IPS-NIHi7 (cell line): ENCODE results near the gene INPP5K.

Source experiments
- DNase-seq: peaks from one replicate; pipeline ENCODE4 v3.0.0; 2012; ENCODE audit warnings: mixed read lengths; ENCODE audit errors: extremely low spot score

INPP5K gene

GRCh38 chr17:1485423-1486376 lies 30.7 kb downstream of the INPP5K start:
- no peak for DNase-seq

GRCh38 chr17:1484676-1485422 lies 31.6 kb downstream of the INPP5K start:
- no peak for DNase-seq

DNA sequence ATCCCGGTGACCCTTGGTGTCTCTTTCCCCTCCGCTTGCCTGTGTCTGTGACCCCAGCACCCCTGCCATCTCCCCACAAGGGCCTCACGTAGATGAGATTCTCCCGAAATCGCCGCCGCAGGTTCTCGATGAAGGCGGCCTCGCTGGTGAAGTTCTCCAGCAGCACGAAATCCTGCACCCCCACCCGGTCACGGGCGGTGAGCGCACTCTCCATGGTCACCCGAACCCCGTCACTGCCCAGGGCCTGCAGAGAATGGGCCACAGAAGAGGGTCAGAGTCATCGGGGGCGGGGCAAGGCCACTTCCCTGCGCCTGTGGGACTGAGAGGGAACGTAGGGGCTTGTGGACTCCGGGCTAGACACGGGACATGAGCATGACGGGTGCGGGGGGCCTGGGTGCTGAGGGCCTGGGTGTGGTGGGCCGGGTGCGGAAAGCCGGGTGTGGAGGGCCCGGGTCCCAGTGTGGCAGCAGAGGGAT lies 32.3 kb downstream of the INPP5K start:
- DNase-seq = no peak

GRCh38 chr17:1482680-1483079 lies 33.7 kb downstream of the INPP5K start:
- no peak for DNase-seq

DNA sequence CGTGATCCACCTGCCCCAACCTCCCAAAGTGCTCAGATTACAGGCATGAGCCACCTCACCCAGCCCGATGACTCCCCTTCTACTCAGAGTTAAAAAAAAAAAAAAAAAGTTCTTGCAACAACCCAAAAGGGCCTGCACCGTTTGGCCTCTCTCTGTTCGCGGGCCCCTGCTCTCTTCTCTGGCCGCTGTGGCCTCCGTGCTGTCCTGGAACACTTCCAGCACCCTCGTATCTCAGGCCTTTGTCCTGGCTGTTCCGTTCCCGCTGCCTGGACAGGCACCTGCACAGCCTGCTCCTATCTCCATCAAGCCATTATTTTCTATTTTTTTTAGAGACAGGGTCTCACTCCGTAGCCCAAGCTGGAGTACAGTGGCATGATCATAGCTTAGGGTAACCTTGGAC lies 34.7 kb downstream of the INPP5K start:
- DNase-seq = no peak

DNA sequence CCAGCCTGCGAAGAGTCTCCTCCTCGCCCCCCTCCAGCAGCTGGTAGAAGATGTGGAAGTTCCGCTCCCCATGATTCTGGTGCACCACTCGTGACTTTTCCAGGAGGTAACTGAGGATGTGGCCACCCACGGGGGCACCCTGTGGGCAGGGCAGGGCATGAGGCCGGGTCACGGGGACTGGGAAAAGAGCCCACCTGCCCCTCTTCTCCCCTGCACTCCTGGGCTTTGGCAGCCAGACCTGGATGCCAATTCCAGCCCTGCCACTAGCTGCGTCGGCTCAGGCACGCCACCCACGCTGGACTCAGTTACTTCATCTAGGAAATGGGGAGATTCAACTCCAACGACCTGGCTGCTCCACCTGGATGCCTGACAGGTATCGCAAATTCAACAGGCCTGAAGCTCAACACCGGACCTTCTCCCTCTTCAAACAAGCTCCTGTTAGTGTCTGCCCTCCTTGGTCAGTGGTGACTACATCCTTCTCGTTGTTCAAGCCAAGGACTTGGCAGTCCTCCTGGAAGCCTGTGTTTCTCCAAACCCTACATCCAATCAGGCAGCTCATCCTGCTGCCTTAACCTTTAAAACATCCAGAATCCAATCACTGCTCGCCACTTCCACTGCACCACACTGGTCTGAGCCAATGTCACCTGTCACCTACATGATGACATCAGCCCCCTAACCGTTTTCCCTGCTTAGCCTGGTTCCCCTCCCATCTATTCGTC lies 35.5 kb downstream of the INPP5K start:
- DNase-seq = no peak

DNA sequence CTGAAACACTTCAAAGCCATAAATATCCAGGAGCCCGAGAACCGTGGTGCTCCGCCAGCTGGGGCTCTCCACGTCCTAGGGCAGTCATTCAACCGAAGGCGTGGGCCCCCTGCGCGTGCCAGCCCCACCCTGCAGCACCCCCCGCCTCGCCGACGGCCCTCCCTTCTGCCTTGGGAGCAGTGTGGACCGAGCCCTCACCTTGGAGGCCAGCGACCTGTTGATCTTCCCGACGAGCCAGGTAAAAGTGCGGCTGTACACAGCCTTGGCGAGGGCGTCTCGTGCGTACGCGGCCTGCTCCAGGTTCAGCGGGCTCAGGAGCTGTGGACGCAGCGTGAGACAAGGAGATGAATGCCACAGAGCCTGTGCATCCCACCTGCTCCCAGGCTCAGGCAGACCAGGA lies 38.0 kb downstream of the INPP5K start:
- no peak for DNase-seq

DNA sequence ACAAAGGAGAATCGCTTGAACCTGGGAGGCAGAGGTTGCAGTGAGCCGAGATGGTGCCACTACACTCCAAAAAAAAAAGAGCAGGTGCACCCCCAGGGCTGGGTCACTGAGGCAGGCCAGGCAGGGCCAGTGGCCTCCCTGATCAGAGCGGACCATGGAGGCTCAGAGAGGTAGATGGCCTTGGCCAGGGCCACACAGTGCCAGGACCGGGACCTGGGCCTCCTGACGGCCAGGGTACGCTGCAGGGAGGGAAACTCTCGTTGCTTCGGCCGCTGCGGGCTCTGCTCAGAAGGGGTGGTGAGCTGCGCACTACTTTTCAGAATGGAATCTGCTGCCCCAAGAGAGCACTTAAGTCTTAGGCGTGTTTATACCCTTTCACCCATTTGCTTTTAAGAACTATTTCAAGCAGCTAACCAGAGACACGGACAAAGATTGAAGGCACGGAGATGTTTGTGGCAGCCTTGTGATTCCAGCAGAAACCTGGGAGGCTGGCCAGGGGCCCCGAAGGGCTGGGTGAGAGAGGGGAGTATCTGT lies 41.0 kb downstream of the INPP5K start:
- DNase-seq = no peak

DNA sequence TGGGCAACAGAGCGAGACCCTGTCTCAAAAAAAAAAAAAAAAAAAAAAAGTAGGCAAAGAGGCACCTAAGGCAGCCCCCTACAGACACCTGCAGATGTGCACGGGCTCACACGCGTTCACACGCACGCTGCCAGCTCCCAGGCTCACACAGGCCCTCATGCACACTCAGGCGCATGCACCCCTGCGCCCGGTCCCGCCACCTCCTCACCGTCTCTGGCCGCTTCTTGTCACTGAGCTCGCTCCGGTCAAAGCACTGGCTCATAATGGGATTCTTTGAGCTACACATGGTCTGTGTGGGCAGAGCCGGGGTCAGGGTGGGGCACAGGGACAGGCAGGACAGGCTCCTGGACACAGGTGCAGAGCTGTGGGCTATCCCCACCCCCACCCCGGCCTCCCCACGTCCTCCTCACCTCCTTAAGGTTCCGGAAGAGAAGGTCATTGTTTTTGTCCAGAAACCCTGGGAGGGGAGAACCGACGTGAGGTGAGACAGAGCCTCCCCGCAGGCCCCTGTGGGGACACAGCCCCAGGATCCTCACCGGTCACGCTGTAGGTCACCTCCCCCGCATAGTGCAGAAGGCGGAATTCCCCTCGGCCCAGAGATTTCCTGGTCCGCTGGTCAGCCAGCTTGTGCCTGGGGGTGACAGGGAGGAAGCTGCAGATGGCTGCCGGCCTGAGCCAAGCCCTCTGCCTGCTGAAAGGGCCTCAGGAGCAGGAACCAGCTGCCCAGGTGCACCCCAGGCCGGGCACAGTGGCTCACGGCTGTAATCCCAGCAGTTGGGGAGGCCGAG lies 41.8 kb downstream of the INPP5K start:
- no peak for DNase-seq

DNA sequence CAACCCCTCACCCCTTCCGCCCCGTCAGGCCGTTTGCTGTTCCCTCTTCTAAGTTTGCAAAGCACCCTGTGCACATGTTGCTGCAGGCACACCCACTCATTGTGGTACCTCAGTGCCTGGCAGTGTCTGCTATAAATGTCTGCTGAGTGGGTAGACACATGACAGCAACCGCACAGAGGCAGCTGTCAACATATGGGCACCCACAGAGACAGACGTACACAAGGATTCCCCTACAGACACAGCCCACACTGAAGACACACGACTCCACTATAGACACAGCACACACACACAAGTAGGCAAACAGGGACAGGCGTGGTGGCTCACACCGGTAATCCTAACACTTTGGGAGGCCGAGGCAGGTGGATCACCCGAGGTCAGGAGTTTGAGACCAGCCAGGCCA lies 42.6 kb downstream of the INPP5K start:
- DNase-seq = no peak

DNA sequence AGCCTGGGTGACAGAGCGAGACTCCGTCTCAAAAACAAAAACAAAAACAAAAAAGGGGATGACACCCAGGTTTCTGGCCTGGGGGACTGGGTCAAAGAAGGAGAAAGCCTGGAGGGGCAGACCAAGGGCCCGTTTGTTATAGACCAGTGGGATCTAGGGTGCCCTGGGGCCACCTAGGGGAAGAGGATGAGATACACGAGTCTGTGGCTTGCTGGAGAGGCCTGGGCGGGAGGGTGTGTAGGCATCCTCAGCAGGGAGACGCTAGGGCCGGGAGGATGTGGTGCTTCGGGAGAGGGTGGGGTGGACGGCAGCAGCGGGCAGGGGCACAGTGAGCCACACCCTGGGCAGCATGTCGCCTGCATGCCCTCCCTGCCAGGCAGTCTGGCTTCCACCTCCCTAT lies 43.2 kb downstream of the INPP5K start:
- no peak for DNase-seq

- no peak for DNase-seq
Measured at GRCh38 chr17:1471911-1472821, 44.2 kb downstream of the INPP5K start.

- no peak for DNase-seq
Measured at GRCh38 chr17:1471490-1471889, 44.9 kb downstream of the INPP5K start.

GRCh38 chr17:1470755-1471462 lies 45.5 kb downstream of the INPP5K start:
- no peak for DNase-seq

DNA sequence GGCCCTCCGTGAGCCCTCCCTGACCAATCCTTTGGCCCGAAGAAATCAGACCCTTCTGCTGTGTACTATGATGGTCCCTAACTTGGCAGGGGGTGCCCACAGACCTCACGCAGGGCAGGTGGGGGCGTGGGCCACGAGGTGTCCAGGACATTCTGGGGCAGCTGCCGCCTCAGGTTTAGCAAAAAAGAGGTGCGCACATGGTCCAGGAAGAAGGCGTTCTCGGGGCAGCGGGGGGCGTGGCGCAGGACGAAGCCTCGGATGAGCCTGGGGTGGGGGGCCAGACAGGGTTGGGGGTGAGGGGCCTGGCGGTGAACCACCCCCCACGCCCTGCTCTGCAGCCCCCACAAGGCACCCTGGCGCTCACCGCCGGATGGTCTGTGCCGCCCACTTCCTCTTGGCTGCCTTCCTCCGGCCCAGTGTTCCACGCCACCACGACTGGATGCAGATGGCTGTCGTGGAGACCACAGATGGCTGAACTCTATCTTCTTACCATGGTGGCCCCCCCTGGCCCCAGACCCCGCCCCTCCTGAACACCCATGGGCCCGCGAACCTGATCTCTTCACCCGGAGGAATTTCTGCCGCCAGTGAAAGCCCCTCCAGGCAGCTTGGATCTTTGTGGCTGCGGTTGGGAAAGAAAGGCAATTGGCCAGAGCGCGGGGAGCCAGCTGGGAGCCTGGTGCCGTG lies 46.2 kb downstream of the INPP5K start:
- DNase-seq = no peak

DNA sequence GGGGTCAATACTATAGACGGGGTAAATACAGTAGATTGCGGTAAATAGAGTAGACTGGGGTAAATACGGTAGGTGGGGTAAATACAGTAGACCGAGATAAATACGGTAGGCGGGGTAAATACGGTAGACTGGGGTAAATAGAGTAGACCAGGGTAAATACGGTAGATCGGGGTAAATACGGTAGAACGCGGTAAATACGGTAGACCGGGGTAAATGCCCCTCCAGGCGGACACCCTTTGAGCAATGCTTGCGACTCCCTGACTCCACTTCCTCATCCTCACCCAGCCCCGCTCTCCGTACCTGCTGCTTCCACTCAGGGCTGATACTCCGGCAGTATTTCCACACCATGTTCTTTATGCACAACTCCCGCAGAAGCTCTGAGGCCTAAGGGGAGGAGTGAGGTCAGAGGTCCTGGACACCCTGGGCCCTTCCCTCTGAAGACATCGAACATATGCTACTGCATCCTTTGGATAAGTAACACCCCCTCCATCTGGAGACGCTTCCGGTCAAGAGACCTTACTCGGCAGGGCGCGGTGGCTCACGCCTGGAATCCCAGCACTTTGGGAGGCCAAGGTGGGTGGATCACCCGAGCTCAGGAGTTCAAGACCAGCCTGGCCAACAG lies 47.1 kb downstream of the INPP5K start:
- DNase-seq = peak; percentile 72

DNA sequence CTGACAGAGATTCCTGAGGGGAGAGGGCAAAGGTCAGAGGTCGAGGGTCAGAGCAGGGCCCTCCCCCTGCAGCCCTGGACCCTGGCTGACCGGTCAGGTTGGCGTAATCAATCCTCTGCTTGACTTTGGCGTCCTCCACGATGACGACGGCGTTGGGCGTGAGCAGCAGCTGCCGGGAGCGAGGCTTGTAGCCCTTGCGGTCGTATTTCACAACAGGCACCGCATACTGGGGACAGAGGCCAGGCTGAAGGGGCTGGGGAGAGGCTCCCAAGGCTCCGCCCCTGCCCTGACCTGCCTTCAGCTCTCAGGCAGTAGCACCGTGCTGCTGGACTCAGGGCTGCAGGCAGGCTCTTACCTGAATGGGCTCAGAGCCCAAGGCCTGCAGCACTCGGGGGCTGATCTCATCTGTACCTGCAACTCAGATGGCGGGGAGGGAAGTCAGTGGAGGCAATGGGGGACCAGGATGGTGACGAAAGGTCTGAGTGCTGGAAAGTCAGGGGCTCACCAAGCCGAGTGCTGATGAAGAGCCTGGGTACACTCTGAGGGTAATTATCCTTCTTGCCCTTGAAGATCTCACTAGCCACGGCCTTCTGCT lies 48.4 kb downstream of the INPP5K start:
- DNase-seq = no peak

DNA sequence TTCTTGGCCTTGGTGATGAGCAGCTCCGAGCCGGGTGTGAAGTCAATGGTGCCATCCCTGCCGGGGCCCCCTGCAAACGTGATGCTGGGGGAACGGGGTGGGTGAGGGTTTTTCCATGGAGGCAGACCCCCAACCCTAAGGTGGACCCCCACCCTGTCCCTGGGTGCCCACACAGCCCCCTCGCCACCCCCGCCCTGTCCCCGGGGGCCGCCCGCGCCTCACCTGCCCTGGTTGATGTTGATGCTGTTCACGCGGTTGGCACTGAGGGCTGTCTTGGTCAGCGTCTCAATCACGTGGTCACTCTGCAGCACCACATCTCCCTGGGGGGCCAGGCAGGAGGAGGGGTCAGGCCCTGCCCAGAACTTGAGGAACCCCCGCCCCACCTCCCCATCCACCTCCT lies 49.2 kb downstream of the INPP5K start:
- DNase-seq = no peak
